ENCODE results near the gene CSGALNACT2. TPM values are rescaled to one million over a fixed set of nuclear protein-coding genes. Genes with fewer than 3 reads are reported as not detected.
"Not testable (repeated sequence)": the region's sequence is repeated elsewhere in the genome, so short reads cannot be mapped to it uniquely, and the experiment has no call there.

Gene CSGALNACT2
- polyA plus RNA-seq, 3 donors from 2014 or later, result 14.8 to 27.6 (median 17.6) TPM

DNA sequence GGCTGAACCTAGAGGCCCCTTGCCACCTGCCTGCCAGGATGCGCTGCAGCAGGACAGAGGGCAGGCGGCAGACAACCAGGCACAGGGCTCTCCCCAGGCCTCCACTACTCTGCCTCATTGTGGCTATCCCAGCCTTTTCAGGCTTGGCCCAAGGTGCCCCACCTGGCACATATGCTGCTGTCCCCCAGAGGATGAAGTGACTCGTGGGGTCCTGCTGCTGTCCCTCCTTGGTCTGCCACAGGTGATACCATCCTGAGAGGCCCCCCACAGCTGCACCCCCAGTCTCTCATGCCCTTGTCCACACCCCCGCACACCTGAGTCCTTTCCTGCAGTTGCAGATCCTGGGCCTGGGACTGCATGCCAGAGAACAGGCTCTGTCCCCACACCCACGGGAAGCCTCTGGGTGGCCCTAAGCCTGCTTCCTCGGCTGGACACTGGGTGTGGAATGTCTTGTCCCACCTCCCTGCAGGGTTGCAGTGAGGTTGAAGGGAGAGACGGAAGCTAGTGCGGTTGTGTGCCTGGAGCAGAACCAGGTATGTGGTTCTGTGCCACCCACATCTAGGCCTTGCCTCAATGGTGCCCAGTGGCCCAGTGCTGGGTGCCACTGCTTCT is 73.3 kb downstream of the CSGALNACT2 start:
- H3K27ac Mint-ChIP-seq, result peak overlapping the region in 1 of 6 donors; percentile 7
- DNase-seq, result no peak
- H3K36me3 Mint-ChIP-seq, result no peaks in the 10 kb centered on the region
- no peaks in the 10 kb centered on the region for H3K4me1 Mint-ChIP-seq
- H3K4me3 Mint-ChIP-seq, result no peak overlapping the region
- H3K27me3 Mint-ChIP-seq (ENCODE audit: low read depth in 3 of 3), result peaks cover 0 to 5% (median 0%) of the 10 kb centered on the region in 3 donors
- H3K9me3 Mint-ChIP-seq, result no peaks in the 10 kb centered on the region

DNA sequence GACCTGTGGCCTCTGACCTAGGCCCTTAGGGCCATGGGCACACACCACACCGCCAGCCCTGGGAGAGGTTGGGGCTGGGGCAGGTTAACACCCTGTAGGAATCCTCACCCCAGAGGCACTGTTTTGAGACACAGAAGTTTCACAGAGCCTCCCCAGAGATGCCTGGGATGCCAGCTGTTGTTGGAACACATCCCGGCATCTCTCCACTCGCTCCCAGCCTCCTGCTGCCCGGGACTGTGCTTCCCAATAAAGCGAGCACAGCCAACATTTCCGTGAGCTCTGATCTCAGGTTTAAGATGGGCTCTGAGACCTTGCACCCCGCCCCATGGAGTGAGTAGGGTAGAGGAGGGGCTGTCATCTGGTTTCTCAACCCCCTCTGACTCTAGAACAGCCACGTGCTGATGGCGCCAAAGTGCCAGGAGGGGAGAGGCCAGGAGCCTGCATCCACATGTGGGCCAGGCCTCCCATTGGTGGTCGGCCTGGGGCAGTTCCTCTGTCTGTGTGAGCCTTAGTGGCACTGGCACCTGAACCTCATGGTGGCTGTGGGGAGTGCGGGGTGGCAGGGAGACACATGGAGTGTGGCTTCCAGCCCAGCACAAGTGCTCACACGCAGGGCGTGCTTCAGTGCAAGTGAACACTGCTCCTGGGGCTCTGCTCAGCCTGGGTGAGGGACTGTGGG is 73.9 kb downstream of the CSGALNACT2 start:
- Mint-ChIP-seq H3K36me3 (no peaks in the 10 kb centered on the region), H3K27ac (peak overlapping the region in 2 of 6 donors; percentile 15 to 27), H3K4me1 (no peaks in the 10 kb centered on the region), H3K4me3 (no peak overlapping the region), H3K9me3 (no peaks in the 10 kb centered on the region), H3K27me3 (ENCODE audit: low read depth in 3 of 3) (peaks cover 0 to 5% (median 0%) of the 10 kb centered on the region in 3 donors)
- no peak for DNase-seq

DNA sequence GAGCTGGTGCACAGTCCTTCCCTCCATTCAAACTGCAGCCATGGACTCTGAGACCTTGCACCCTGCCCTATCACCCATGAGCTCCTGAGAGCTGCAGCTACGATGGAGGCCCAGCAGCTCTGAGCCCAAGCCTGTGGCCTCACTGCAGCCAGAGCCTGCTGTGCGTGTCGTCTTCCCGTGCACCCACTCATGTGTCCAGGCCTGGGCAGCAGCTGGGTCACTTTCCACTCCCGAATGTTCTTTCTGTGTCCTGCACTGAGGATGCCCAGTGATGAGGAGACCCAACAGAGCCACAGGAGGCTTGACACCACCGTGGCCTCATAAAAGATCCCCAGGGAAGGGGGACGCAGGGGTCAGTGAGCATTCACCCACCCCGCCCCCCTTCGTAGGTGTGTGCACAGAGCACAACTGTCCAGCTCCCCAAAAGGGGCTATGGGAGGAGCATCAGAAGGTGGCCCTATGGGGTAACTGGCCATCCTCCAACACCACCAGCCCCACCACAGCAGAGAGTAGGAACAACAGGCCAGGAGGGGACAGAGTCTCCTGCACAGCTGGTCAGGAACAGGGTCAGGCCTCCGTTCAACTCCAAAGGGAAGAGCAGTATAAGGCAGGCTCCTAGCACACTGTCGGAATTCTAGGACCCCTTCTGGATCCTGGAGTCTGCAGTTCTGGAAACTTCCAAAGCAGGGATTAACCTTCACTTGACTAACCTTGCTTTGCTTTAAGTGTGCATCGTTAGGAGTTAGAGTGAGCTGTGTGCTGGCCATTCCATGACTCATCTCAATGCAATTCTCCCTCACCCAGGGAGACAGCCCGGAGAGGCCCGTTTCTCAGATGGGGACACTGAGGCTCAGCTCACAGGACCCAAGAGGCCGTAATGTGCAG is 76.1 kb downstream of the CSGALNACT2 start:
- Mint-ChIP-seq H3K4me3 (no peak overlapping the region), H3K4me1 (no peaks in the 10 kb centered on the region), H3K9me3 (no peaks in the 10 kb centered on the region), H3K27ac (peak overlapping the region in 1 of 6 donors; percentile 50), H3K27me3 (ENCODE audit: low read depth in 3 of 3) (peaks cover 0 to 5% (median 0%) of the 10 kb centered on the region in 3 donors), H3K36me3 (no peaks in the 10 kb centered on the region)
- DNase-seq, result no peak

DNA sequence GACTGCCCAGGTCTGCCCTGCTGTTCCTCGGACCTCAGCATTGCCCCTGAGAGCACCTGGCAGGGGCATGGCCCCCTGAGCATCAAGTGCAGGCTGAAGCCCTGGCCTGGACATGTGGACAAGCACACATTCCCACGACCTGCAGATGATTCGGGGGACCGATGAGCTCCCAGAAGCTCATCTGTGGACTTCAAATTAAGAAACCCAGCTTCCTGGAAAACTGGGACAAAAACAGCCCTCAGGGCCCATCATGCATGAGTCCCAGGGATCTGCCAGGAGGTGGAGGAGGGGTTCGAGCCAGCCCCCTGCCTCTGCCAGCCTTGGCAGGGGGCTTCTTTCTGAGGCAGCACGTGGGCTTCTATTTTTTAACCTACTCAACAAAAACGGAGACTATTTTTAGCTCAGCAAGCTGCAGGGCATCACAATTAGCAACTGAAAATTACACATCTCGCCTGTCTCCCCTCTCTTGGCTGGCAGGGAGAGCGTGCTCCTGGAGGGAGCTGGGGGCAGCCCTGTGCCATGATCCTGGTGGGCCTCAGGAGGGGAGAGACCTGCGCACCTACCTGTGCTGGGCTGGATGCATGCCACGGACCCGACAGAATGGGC is 76.8 kb downstream of the CSGALNACT2 start:
- Mint-ChIP-seq H3K27me3 (ENCODE audit: low read depth in 3 of 3) (peaks cover 0 to 5% (median 0%) of the 10 kb centered on the region in 3 donors), H3K4me1 (no peaks in the 10 kb centered on the region), H3K36me3 (no peaks in the 10 kb centered on the region), H3K9me3 (no peaks in the 10 kb centered on the region), H3K4me3 (no peak overlapping the region), H3K27ac (no peak overlapping the region)
- DNase-seq, result no peak

DNA sequence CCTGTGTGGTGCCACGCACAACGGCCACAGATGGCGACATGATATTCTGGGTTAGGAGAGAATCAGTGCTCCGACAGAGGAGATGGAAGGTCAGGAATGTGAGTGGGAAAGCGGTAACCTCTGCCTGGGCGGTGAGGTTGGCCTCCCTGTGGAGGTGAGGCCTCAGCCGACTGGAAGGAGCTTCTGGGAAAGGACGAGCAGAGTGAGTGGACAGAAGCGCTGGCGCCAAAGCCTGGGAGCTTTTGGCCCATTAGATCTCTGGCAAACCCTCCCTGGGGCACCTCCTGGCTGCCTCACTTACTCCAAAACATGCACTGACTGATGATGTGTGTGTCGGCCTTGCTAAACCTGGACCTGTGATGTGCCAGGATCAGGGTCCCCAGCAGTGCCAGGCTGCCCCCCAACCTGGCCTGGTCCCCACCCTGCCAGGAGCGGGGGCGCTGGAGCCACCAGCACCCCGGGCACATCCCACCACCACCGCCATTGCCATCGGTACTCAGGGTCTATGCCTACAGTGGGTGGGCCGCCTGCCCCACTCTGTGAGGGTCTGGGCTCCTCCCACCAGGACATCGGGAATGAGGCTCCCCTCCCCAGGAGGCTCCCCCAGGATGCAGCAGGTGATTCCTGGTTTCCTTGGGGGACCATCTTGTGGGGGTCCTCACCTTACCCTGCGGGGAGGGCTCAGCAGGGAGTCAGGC is 77.7 kb downstream of the CSGALNACT2 start:
- Mint-ChIP-seq H3K27ac (peak overlapping the region in 2 of 6 donors; percentile 55 to 64), H3K9me3 (no peaks in the 10 kb centered on the region), H3K4me1 (peaks cover 0 to 5% of the 10 kb centered on the region in 2 donors), H3K36me3 (no peaks in the 10 kb centered on the region), H3K27me3 (ENCODE audit: low read depth in 3 of 3) (peaks cover 0 to 5% (median 0%) of the 10 kb centered on the region in 3 donors), H3K4me3 (no peak overlapping the region)
- DNase-seq, result no peak

DNA sequence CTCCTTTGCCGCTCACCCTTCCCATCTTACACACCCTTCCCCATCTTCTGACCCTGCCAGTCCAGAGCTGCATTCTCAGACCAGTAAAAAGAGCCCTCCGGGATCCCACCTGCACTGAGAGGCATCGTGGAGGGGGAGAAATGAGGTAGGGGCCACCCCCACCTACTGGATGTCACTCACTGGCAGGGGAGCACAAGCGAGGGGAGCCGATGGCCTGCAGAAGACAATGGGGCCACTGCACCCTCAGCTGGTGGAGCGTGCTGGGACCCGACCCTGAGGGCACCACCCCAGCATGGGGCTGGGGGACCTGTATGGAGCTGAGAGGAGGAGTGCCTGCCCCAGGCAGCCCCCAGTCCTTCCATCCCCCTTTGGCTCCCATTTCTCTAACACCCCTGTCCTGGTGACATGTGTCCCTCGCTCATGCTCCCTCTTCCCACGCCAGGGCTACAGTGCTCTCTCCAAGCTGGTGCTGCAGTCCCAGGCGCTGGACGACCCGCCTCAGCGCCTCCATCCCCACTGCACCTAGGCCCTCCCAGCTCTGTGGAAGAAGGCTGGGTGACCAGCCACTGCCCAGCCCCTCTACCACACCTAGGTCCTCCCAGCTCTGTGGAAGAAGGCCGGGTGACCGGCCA is 78.8 kb downstream of the CSGALNACT2 start:
- no peaks in the 10 kb centered on the region for H3K9me3 Mint-ChIP-seq
- peaks cover 6 to 16% of the 10 kb centered on the region in 2 donors for H3K4me1 Mint-ChIP-seq
- no peak for DNase-seq
- H3K4me3 Mint-ChIP-seq, result no peak overlapping the region
- H3K27me3 Mint-ChIP-seq (ENCODE audit: low read depth in 3 of 3), result peaks cover 0 to 5% (median 0%) of the 10 kb centered on the region in 3 donors
- no peaks in the 10 kb centered on the region for H3K36me3 Mint-ChIP-seq
- no peak overlapping the region for H3K27ac Mint-ChIP-seq

DNA sequence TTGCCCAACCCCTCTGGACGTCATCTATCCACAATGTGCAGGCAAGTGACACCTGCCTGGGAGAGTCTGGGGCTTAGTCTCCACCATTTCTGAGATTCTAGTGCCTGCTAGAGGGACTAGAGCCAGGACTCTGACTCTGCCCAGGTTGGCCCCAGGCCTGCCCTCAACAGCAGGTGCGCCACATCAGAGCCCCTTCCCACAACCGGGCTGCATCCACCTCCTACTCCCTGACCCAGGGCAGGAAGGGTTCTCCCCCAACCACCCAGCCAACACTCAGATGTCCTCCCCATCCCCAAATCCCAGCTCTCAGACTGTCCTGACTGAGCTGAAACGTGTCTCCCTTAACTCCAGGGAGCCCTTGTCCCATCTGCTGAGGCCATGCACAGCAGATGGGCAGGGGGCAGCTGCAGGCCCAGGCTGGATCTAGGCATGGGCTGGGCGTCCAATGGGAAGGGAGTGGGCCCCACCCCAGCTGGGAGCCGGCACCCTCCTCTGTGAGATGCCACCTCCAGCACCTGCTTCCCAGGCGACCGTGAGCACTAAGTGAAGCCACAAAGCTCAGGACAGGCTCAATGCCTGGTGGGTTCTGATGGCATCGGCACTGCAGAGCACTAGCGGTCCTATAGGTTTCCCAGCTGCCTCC is 79.4 kb downstream of the CSGALNACT2 start:
- H3K9me3 Mint-ChIP-seq, result no peaks in the 10 kb centered on the region
- H3K36me3 Mint-ChIP-seq, result no peaks in the 10 kb centered on the region
- peaks cover 0 to 5% (median 0%) of the 10 kb centered on the region in 3 donors for H3K27me3 Mint-ChIP-seq (ENCODE audit: low read depth in 3 of 3)
- H3K27ac Mint-ChIP-seq, result peak overlapping the region in 1 of 6 donors; percentile 11
- peaks cover 6 to 23% of the 10 kb centered on the region in 2 donors for H3K4me1 Mint-ChIP-seq
- no peak overlapping the region for H3K4me3 Mint-ChIP-seq
- DNase-seq, result no peak

DNA sequence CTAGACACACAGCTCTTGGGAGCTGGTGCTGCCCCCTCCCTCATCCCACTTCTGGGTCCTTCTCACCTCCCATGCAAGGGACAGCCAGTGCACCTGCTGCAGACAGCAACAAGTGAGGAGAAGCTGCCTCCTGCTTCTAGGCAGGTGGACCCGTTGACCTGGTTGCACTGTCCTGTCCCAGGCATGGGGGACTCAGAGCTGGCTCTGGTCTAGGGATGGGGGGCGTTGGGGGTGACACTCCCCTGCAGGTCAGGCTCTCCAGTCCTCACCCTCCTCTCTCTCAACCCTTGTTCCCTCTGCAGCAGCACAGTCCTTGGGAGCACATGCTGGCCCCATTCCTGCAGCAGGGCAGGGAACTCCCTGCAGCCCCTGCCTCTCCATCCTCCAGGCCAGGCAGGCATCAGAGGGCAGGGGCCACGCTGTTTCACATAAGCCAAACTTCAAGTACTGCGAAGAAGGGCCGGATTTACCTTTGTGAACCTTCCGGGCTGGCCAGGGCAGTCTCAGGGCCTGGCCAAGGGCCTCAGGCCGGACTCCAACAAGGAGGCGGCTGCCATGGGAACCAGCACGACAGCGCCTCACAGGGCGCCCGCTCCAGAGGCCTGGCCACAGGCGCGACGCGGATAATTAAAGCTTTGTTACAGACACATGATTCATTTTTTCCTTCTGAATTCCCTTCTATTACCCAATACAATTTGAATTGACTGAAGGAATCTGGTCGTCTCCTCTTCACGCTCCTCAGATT is 80.1 kb downstream of the CSGALNACT2 start:
- H3K27me3 Mint-ChIP-seq (ENCODE audit: low read depth in 3 of 3), result peaks cover 0 to 4% (median 0%) of the 10 kb centered on the region in 3 donors
- H3K36me3 Mint-ChIP-seq, result peaks cover 0 to under 1% (median 0%) of the 10 kb centered on the region in 3 donors
- no peak for DNase-seq
- no peaks in the 10 kb centered on the region for H3K9me3 Mint-ChIP-seq
- H3K4me3 Mint-ChIP-seq, result no peak overlapping the region
- no peak overlapping the region for H3K27ac Mint-ChIP-seq
- H3K4me1 Mint-ChIP-seq, result peaks cover 6 to 27% of the 10 kb centered on the region in 2 donors

DNA sequence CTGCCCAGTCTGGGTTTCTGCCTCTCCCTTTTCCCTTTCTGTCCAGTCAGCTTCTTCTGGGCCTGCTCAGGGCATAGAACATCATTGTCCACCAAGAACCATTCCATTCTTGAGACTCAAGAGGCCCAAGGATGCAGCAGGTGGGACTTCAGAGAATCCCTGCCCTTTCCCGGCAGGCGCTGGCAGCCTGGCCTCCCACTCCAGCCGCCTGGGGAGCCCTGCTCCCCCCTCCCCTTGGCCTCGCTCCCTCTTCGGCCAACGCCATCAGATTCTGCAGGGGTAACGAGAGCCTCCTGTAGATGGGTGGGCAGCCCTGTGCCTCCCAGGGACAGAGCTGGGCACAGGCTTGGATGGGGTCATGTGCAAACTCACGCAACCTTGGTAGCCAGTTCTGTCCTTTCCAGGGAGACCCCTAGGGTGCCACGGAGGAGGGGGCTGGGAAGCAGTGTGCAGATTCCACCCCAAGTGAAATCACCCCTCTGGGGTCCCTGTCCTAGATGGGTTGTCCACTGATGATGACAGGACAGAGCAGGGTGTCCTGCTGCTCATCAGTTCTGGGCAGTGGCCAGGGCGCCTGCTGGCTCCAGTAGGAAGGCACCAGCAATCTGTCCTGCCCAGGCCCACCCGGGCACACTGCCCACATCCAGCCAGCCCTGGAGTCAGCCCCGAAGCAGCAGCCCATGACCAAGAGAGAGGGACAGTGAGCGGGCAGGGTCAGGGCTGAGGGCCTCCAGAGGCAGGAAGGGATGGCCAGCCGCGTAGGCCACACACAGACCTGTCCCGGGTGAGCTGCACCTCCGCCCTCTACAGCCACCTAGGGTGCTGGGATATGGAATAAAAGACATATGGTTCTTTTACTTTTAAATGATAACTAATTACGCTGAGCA is 80.9 kb downstream of the CSGALNACT2 start:
- Mint-ChIP-seq H3K4me1 (peaks cover 6 to 27% of the 10 kb centered on the region in 2 donors), H3K27ac (no peak overlapping the region), H3K9me3 (no peaks in the 10 kb centered on the region), H3K27me3 (ENCODE audit: low read depth in 3 of 3) (peaks cover 0 to 4% (median 0%) of the 10 kb centered on the region in 3 donors), H3K36me3 (peaks cover 0 to 4% (median 0%) of the 10 kb centered on the region in 3 donors), H3K4me3 (no peak overlapping the region)
- DNase-seq, result no peak

DNA sequence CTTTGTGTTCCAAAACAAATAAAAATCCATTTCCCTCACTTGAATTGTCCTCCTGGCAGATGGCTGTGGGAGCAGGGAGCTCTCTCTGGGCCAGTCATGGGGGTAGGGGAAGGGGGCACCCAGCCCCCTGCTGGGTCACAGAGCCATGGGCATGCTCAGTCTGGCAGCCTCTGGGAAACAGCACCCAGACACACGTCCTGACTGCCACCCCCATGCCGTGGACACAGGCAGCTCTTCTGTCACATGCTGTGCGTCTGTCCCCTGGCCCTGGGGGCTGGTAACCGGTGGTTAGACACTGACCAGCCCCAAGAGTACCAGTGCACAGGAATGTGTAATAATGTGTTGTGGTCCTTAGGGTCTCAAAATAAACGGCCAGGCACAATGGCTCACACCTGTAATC is 81.6 kb downstream of the CSGALNACT2 start:
- Mint-ChIP-seq H3K27me3 (ENCODE audit: low read depth in 3 of 3) (peaks cover 0 to 4% (median 0%) of the 10 kb centered on the region in 3 donors), H3K36me3 (peaks cover 0 to 5% (median 1%) of the 10 kb centered on the region in 3 donors), H3K4me1 (peaks cover 7 to 29% of the 10 kb centered on the region in 2 donors), H3K27ac (no peak overlapping the region), H3K9me3 (no peaks in the 10 kb centered on the region), H3K4me3 (no peak overlapping the region)
- DNase-seq, result no peak

DNA sequence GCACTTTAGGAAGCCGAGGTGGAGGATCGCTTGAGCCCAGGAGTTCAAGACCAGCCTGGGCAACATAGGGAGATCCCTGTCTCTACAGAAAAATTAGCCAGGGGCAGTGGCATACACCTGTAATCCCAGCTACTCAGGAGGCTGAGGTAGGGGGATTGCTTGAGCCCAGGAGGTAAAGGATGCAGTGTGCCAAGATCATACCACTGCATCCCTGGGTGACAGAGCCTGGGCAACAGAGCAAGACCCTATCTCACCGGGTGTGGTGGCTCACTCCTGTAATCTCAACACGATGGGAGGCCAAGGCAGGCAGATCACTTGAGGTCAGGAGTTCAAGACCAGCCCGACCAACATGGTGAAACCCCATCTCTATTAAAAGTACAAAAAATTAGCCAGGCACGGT is 82.0 kb downstream of the CSGALNACT2 start:
- H3K27me3 Mint-ChIP-seq (ENCODE audit: low read depth in 3 of 3); H3K4me3 Mint-ChIP-seq; H3K36me3 Mint-ChIP-seq; H3K27ac Mint-ChIP-seq; H3K9me3 Mint-ChIP-seq; DNase-seq: not testable (repeated sequence)
- H3K4me1 Mint-ChIP-seq, result peaks cover 11 to 33% of the 10 kb centered on the region in 2 donors

All from immature natural killer cell (primary cell).